Activated T-helper 1 cell treated with anti-CD3 and anti-CD28 coated beads, Interleukin-2, amount 50 U/mL, for 16 hours (primary cell): ENCODE data around the gene CHAMP1.

Experiments
- DNase-seq, 2 donors: peaks; one replicate each; pipeline ENCODE4 v3.0.0-alpha.2; 2020; ENCODE audit warnings: low read depth in 1 of 2, low spot score in 1 of 2

CHAMP1 gene

DNA sequence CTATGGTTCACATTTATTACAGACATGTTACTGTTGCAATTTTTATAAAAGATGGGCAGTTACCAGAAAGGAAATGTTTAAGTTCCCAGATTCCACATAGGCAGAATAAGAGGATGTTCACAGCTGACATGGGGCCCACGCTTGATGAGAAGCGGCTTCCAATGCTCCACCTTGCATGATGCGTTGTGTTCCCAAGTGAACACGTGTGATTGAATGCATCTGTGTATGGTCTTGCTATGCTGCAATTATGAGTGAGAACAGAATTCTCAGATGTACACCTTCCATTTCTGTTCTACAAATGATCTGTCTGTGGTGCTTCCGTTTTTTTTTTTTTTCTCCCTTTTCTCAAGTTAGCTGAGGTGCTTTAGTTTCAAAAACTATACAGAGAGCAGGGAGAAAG, 17.4 kb upstream of the CHAMP1 start:
- no peak for DNase-seq

DNA sequence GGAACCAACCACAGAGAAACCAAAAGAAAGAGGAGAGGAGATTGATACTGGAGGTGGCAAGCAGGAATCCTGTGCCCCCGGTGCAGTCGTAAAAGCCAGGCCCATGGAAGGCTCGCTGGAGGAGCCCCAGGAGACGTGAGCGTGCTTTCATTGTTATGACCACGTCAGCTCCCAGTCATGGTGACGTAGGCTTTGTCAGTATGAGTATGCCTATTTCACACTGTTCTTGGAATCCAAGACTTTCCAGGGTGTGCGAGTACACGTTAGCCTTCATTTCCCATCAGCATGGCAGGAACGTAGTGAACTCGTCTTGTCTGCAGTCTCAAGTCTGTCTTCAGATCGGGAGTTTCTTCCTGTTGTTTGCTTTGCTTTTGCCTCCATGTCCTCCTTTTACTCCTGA, 15.4 kb upstream of the CHAMP1 start:
- no peak for DNase-seq

DNA sequence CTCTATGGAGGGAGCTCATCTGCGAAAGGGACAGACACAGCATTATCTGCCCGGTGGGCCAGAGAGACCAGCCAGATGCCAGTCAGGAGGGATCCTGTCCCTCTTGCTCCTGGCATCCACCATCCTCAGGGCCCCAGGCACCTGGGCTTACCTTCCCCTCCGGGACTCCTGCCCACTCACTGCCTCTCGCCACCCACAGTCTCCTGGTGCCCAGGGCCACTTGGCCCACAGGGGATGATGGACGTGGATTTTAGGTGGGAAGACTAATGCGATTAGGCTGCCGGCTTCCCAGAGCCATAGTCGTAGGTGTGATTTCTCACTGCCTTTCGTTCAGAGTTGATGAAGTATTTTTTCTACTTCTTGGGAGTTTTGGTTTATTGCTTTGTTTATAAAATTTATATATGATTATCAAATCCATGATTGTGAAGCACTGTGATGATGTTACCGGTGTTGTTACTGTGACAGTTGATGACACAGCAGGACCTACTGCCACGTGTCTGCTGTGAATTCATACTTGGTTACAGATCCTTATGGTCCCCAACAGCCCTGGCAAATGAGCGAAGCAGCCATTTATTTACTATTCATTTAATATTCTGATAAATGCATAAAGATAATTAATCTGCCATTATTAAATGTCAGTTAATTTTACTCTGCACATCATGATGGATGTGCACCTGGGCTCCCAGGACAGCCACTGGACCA, 14.5 kb upstream of the CHAMP1 start:
- no peak for DNase-seq

DNA sequence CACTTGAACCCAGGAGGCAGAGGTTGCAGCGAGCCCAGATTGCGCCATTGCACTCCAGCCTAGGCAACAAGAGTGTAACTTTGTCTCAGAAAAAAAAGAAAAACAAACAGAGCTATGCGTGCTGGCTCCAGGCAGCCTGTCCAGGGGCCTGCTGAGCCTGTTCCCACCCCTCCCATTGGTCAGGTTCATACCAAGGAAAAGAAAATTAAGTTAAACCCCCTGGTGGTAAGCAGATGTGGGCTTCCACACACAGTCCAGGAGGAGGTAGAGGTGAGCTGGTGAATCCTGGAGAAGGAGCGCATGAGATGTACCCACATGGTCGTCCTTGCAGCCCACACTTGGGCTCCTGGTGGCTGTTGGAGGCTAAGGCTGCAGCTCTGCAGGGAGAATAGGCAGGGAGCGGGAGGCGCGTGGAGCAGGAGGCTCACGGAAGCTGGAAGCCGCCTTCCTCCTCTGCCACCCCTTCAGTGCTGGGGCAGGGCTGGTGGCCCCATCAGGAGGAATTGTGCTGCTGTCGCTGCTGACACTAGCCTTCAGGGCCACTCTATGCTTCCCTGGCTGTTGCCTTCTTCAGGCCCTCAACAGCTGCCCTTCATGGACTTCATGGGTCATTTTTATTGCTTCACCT, 10.5 kb upstream of the CHAMP1 start:
- DNase-seq = no peak

DNA sequence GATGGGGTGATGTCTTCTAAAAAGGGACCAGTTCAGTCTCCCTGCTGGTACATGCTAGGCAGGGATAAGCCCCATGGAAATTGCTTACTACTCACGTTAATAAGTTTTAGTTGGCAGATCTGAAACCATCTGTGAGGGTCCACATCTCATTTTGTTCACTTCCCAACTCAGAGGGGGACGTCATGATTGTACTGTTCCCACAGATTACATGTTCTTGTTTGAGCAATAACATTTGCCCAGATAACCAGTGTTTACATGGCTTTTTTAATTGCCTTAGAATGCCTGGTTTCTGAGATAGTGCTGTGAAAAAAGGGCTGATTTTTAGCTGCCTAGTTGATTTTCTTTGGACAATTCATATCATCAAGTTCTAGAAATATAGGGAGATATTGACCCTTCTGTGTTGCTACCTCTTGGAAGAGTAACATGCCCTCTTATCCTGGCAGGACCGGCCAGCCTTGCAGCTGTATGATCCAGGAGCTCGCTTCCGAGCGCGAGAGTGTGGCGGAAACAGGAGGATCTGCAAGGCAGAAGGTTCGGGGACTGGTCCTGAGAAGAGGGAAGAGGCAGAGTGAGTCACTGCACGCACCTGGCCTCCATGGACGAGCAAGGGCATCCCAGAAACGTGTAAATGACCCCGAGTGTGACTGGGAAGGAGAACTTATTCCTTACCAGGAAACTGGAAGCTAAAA, 9.8 kb upstream of the CHAMP1 start:
- no peak for DNase-seq

DNA sequence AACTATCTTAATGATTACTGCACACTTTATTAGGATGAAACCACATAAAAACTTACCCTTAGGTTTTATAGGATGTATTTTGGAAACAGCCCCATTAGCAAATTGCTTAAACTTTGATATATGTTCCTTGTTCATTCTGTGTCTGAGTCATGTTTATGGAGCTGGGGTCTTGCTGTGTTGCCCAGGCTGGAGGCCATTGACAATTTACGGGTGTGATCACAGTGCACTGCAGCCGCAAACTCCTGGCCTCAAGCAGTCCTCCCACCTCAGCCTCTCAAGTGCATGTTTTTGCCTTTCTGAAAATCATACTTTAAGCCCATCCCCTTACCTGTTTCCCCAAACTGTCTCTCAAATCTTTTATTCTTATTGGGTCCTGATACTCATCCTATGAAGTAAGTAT, 5.2 kb upstream of the CHAMP1 start:
- DNase-seq = no peak

DNA sequence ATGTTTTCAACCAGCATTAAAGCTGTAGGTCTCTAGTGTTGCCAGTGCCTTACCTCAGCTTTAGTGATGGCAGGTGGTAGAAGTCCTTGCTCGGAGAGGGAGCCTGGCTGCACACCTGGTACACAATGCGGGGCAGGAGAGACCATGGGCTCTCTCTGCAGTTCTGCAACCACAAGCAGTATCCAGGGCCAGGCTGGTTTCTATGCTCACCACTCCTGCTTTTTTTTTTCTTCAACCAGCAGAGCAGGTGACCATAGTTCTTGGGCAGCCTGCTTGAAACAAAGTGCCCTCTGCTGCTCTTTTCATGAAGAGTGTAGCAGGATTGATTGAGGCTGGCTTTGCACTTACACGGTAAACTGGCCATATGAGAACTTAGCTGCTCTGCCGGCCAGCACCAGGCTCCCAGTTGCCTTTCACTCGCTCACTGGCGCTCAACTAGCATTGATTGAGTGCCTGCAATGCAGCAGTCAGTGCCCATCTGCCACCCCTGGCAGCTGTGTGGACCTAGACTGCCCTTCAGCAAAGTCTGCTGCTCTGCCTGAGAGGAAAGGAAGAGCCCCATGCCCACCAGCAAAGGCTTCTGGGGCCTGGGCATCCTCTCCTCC, 4.4 kb upstream of the CHAMP1 start:
- DNase-seq = no peak

DNA sequence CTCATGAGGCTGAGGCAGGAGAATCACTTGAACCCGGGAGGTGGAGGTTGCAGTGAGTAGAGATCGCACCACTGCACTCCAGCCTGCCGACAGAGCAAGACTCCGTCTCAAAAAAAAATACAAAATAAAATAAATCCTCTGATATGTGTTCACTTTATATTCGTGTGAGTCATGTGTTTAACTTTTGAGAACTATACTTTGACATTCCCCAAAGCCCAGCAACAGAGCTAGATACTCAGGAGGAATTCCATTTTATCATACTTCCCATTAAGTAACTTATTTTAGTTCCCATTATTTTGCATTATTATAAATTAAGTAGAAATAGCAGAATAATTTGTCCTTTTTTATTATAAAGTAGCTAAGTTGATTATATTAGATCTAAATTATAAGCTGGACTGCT, 3.3 kb upstream of the CHAMP1 start:
- no peak for DNase-seq

DNA sequence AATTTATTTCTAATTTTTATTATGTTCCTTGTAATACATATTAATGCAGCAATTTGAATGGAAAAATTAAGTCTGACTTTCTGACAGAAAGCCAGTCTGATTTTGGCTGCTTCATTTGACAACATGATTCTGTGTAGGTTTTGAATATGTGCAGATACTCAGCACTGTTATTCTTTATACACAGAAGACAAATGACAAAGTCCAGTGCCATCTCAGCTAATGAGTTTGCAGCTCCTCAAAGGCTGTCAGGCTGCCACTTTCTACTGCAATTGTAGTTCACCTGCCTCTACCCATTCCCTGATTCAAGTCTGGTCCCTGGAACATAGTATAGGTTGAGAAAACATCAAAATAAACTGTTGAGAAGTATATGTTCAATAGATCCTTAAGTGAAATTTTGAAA, 2.9 kb upstream of the CHAMP1 start:
- DNase-seq = no peak

DNA sequence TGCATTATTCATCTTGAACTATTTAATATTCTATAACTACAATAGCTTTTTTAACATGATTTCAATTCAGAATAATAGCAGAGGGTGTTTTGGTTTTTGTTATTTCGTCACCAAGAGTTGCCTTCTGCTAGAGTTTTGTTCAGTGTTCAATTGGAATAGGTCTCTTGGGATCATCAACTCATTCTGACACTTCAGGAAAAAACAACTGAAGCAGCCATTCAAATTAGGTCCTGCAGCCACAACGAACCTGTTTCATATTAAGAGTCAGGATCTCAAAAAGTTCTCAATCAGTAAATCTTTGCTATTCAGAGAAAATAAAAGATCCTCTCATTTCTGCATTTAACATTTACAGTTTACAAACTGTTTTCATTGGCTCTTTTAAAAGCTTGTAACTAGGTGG, 2.4 kb upstream of the CHAMP1 start:
- DNase-seq = no peak

DNA sequence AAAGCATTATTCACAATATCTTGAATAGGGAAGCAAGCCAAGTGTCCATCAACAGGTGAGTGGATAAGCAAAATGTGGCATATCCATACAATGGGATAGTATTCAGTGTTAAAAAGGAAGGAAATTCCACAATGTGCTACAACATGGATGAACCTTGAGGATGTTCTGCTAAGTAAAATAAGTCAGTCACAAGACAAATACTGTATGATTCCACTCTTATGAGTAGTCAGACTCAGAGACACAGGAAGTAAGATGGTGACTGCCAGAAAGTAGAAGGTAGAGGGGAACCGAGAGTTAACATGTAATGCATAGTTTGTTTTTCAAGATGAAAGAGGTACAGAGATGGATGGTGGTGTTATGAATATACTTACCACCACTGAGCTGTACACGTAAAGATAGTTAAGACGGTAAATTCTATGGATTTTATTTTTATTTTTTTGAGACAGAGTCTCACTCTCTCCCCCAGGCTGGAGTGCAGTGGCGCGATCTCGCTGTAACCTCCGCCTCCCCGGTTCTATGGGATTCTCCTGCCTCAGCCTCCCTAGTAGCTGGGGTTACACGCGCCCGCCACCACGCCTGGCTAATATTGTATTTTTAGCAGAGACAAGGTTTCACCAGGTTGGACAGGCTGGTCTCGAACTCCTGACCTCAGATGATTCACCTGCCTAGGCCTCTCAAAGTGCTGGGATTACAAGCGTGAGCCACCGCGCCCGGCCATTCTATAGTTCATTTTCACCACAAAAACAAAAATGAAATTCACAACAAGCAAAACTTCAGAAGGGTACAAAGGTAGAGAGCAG, 1.0 kb upstream of the CHAMP1 start:
- no peak for DNase-seq

DNA sequence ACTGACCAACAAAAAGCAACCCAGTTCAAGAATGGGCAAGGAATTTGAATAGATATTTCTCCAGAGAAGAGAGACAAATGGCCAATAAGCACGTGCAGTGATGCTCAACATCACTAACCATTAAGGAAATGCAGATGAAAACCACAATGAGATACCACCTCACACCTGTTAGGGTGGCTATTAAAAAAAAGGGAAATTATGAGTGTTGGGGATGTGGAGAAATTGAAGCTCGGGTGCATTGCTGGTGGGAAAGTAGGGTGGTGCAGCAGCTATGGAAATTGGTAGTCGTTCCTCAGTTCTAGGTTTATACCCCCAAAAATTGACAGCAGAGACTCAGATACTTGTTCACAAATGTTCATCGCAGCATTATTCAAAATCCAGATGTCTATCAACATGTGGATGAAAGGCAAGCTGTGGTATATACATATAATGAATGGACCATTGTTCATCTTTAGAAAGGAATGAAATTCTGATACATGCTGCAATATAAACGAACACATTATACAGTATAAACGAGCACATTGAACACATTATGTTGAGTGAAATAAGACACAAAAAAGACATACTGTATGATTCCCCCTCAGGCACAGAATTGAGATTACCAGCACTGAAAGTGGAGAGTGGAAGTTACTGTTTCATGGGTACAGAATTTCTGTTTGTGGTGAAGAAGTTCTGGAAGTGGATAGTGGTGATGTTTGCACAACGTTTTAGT, 927 bp downstream of the CHAMP1 start:
- DNase-seq = no peak

DNA sequence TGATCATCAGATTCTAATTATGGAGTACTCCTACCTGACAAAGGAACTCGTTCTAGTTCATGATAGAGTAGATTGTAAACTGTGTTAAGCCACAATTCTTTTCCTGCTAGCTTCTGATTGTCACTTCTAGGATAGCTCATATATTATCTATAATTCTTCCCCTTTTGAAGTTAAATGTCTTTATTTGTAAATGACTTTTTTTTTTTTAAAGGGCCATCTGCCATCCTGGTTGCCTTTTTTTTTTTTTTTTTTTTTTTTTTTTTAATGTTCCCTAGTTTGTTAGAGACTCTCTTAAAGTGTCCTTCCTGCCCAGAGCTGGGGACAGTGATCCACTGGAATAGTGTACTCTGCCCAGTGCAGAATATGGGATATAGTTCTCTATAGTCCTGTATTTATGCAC, 4.3 kb downstream of the CHAMP1 start:
- no peak for DNase-seq

DNA sequence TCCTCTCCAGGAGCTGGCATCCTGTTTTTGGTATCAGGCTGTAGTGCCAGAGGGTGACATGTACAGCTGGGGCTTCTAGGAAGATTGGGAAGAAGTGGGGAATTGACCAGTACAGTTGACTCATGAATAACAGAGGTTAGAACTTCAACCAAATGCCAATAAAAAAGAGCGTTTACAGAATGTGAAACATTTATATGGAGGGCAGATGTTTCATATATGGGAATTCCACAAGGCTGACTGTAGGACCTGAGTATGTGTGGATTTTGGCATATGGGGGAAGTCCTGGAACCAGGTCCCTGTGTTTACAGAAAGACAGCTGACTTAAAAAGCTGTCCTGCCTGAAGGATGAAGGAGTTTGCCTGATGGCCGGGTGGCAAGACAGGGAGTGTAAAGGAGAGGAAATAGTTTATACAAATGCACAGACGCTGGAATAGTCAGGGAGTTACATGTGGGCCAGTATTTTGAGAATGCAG, 5.2 kb downstream of the CHAMP1 start:
- no peak for DNase-seq

DNA sequence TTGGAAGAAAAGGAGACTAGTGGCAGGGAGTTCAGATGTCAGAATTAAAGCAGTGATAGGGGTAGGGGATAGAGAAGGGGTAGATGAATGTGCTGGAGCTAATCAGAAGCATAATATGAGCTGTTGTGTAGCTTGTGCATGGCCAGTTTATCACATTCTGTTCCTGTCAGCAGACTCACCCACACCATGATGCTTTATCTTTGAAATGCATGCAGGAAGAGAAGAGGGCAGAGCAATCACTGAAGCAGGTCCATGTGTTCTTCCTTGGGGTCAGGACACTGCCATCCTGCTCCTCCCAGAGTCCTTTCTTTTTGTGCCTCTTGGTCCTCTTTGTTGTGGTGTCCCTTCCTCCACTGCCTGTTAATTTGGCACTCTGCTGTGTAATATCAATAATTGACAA, 5.8 kb downstream of the CHAMP1 start:
- DNase-seq = no peak

DNA sequence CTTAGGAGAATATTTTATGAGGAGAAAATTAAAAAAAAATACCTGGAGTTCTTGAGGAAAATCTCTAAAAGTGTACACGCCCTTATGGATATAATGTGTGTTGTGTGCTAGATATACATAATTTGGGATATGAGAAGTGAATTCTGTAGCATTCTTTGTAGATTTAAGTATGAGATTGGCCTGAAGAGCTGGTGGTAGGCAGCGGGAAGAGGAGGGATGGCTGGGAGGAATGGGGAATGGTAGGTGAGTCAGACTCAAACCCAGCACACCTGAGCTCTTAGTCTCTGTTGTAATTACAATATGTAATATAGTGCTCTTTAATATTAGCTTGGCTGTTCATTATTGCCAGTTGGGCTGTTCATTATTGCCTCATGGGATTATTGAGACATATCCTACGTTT, 7.0 kb downstream of the CHAMP1 start:
- no peak for DNase-seq

DNA sequence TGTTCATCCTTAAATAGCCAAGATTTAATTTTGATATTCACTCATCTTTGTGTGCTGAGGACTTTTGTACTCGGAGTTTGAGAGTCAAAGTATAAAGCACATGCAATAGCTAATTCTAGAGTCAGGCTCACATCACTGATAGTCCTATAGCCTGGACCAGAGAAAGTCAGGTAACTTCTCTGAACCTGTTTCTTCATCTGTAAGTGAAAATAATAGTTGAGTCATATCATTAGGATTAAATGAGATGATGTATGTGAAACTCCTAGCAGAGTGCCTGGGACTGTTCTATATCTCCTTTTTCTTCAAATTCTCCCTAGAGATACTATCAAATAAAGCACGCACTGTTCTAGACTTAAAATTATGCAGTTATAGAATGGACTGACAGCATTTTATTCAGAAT, 9.0 kb downstream of the CHAMP1 start:
- no peak for DNase-seq

DNA sequence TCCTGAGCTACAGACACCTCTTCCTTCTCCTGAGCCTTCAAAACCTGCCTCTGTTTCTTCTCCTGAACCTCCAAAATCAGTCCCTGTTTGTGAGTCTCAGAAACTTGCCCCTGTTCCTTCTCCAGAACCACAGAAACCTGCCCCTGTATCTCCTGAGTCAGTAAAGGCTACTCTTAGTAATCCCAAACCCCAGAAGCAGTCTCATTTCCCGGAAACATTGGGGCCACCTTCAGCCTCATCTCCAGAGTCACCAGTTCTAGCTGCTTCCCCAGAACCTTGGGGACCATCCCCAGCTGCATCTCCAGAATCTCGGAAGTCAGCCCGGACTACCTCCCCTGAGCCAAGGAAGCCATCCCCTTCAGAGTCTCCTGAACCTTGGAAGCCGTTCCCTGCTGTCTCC, 10.0 kb downstream of the CHAMP1 start:
- DNase-seq = no peak

DNA sequence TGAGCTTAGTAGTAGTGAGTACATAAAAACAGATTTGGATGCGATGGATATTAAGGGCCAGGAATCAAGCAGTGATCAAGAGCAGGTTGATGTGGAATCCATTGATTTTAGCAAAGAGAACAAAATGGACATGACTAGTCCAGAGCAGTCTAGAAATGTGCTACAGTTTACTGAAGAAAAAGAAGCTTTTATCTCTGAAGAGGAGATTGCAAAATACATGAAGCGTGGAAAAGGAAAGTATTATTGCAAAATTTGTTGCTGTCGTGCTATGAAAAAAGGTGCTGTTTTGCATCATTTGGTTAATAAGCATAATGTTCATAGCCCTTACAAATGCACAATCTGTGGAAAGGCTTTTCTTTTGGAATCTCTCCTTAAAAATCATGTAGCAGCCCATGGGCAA, 11.4 kb downstream of the CHAMP1 start:
- DNase-seq = no peak

DNA sequence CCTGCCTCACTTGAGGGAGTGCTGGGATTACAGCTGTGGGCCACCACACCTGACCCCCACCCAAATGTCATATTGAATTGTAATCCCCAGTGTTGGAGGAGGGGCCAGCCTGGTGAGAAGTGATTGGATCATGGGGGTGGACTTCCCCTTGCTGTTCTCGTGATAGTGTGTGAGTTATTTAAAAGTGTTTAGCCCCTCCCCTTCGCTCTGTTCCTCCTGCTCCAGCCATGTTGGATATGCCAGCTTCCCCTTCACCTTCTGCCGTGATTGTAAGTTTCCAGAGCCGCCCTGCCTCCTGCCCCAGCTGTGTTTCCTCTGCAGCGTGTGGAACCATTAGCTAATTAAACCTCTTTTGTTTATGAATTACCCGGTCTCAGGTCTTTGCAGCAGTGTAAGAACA, 13.7 kb downstream of the CHAMP1 start:
- no peak for DNase-seq

DNA sequence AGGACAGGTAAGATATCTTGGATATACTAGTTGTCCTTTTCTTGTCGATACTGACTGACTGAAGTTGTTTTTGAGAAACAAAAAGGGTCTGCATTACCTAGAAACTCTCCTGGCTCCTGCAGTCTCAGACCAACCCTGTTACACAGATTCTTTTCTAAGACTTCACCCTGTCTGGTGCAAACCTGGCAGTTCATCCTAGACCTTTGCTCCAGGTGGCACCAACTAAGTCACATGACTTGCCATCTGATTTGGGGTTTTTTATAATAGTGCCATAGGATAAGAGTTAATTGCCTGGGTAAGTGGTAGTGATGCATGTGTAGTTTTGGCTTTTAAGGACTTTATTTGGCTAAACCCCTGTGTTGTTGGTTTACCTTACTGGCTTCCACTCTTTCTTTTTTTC, 14.3 kb downstream of the CHAMP1 start:
- no peak for DNase-seq
